Suprapubic skin (tissue), 3 donors: ENCODE results near the gene SLC35F1.

Source experiments
- POLR2A ChIP-seq, 2 donors: fragments of 450-650 bp; IDR thresholded peaks; one replicate each; pipeline ENCODE4 v1.6.1; 2017; ENCODE audit warnings: antibody characterized with exemption in 2 of 2, mild to moderate bottlenecking in 2 of 2, moderate library complexity in 2 of 2
- TF ChIP-seq, protein P1 (sequence below), 2 donors: fragments of 200-600 bp in 1 of 2; fragments of 450-650 bp in 1 of 2; sonication (generic) in 1 of 2; IDR thresholded peaks; one replicate each; pipeline ENCODE4 v1.5.1; 2016 to 2019; ENCODE audit warnings: antibody characterized with exemption in 2 of 2, mild to moderate bottlenecking in 1 of 2, moderate library complexity in 1 of 2

- TF ChIP-seq, protein P1, sequence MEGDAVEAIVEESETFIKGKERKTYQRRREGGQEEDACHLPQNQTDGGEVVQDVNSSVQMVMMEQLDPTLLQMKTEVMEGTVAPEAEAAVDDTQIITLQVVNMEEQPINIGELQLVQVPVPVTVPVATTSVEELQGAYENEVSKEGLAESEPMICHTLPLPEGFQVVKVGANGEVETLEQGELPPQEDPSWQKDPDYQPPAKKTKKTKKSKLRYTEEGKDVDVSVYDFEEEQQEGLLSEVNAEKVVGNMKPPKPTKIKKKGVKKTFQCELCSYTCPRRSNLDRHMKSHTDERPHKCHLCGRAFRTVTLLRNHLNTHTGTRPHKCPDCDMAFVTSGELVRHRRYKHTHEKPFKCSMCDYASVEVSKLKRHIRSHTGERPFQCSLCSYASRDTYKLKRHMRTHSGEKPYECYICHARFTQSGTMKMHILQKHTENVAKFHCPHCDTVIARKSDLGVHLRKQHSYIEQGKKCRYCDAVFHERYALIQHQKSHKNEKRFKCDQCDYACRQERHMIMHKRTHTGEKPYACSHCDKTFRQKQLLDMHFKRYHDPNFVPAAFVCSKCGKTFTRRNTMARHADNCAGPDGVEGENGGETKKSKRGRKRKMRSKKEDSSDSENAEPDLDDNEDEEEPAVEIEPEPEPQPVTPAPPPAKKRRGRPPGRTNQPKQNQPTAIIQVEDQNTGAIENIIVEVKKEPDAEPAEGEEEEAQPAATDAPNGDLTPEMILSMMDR (IDR thresholded peaks at IDR 0.05): no peak
- no peak for TF ChIP-seq POLR2A (IDR thresholded peaks at IDR 0.05)
Observed at GRCh38 chr6:118319416-118319815, 412.4 kb downstream of the SLC35F1 start.
